Measurements from ENCODE around the gene EPHA5.
A peak's percentile ranks its signal among the peaks of the same experiment; 100 is the strongest.

Gene EPHA5

DNA sequence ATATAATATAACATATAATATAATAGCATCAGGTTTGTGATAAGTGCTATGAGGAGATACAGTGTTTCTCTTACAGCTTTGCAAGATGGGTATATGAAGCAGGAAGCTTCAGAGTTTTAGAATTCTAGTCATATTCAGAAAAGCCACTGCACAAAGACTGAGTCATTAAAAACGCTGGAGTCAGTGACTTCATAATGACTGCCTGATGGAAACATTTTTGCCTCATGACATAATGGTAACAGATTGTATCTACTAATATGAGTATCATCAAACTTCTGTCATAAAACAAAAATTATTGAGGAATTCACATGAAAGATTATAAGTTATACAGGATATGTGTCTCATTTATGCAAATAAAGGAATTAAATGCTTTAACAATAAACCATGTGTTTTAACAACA is 46.8 kb downstream of the EPHA5 start:
- no peak for FAIRE-seq

DNA sequence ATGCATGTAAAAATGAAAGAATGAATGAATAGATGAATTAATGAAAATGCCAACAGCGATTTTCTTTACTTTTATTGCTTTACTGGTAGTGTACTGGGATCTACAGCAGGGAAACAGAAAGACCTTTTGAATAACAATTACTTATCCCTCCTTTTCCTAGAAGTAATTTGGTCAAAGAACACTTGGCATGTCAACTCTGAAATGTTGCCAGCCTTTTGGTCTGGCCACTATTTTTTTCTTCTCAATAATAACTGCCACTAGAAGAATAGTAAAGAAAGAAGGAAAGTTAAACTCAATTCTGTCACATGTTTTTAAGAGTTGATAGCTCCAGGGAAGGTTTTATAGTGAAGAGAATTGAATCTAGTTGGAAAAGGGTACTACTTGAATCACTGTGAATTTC is 52.9 kb downstream of the EPHA5 start:
- FAIRE-seq = no peak

GRCh38 chr4:65604515-65604914 is 65.8 kb downstream of the EPHA5 start:
- FAIRE-seq = no peak

- FAIRE-seq = no peak
Measured at GRCh38 chr4:65600656-65601055, 69.6 kb downstream of the EPHA5 start.

- FAIRE-seq = no peak
Measured at GRCh38 chr4:65599340-65599739, 70.9 kb downstream of the EPHA5 start.

GRCh38 chr4:65597697-65598096 is 72.6 kb downstream of the EPHA5 start:
- FAIRE-seq = no peak

- FAIRE-seq = no peak
Measured at GRCh38 chr4:65592089-65592488, 78.2 kb downstream of the EPHA5 start.

- FAIRE-seq = no peak
Measured at GRCh38 chr4:65589921-65590320, 80.4 kb downstream of the EPHA5 start.

- no peak for FAIRE-seq
Measured at GRCh38 chr4:65589331-65589730, 81.0 kb downstream of the EPHA5 start.

- FAIRE-seq = peak; percentile 78
Measured at GRCh38 chr4:65580551-65580950, 89.7 kb downstream of the EPHA5 start.

GRCh38 chr4:65566473-65566872 is 103.8 kb downstream of the EPHA5 start:
- no peak for FAIRE-seq

- no peak for FAIRE-seq
Measured at GRCh38 chr4:65561164-65561563, 109.1 kb downstream of the EPHA5 start.

DNA sequence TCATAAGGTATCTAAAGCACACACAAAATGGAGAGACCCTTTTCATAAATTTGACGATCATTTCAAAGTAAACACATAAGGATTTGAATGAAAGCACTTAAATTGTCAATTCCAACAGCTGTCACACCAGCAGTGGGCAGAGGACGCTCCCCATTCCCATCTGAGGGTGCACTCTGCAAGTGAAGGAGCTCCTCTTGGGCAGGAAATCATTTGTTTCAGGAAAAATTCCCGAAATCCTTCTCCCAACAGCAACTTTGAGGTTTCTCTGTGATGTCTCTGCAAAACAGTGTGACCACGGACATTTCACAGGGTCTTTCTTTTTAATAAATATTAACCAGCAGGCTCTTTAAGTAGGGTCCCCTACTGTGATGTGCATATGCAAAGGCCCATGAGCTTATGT is 111.0 kb downstream of the EPHA5 start:
- FAIRE-seq = no peak

DNA sequence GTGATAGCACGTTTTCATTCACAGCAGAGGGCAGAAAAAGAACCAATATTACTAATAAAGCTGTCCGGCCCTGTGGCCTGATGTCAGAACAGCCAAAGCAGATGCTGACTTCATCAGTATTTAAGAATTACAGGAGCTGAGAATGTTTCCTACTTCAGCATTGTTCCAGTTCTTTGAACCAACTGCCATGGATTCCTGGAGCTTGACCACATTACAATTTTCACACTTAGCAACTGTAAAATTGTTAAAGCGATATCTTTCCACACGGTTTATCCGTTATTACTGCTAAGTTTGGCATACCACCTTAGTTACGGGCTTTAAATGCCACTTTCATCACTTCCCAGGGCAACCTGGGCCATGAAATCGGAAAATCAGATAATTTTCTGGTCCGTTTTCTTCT is 118.2 kb downstream of the EPHA5 start:
- FAIRE-seq = no peak

- no peak for FAIRE-seq
Measured at GRCh38 chr4:65550500-65550899, 119.8 kb downstream of the EPHA5 start.

DNA sequence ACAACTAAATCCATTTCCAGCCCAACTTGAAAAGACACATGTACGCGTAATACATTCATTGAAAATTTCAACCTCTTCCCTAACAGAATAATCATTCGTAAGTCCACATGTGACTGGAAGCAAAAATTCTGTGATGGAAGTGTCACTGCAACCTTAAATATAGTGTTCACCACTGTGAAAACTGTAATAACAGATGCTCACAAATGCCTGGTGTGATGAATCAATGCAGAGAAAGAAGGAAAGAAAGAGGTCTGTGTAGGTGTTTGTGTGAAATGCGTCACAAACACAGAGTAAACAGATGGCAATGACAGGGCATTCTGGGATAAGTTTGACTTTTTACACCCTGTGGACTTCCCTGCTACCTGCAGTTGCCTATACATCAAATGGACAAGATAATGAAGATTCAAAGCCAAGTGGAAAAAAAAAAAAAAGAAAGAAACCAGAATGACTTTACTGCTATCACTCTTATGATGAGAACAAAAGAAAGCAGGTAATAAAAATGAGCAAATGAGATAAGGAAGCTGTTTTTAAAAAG is 123.3 kb downstream of the EPHA5 start:
- FAIRE-seq = no peak

DNA sequence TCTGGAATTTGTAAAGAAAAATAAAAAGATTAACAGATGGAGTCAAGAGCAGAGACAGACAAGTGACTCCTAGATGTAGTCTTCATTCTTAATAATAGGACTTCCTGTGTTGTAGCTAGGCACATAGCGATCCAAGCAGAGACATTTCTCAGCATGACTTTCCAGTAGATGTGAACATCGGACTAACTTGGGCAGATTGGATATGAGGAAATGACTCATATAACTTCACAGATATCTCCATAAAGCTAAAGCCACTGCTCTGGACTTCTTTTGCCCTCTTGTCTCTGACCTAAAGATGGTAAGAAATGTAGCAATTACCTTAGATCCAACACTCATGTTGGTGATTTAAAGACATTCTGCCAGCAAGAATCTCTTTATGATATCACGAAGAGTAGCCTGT is 131.7 kb downstream of the EPHA5 start:
- FAIRE-seq = no peak

DNA sequence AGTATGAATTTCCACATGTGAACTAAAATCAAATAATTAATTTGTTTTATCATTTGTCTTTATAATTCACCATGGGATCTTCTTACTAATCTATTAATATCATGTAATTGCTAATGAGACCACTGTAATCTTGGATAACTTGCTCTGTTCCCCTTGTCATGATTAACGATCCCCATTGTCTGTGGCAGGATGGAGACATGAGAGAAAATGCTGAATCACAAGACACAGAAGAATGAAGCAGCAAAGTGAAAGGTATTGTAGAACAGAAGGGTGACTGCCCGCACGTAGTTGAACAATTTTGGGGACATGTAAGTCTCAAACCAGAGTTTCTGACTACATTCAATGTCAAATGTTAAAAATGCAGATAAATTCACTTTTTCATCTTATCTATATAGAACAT is 135.2 kb downstream of the EPHA5 start:
- no peak for FAIRE-seq

- FAIRE-seq = no peak
Measured at GRCh38 chr4:65521666-65522065, 148.6 kb downstream of the EPHA5 start.

- FAIRE-seq = no peak
Measured at GRCh38 chr4:65515646-65516045, 154.6 kb downstream of the EPHA5 start.

GRCh38 chr4:65510976-65511375 is 159.3 kb downstream of the EPHA5 start:
- no peak for FAIRE-seq

DNA sequence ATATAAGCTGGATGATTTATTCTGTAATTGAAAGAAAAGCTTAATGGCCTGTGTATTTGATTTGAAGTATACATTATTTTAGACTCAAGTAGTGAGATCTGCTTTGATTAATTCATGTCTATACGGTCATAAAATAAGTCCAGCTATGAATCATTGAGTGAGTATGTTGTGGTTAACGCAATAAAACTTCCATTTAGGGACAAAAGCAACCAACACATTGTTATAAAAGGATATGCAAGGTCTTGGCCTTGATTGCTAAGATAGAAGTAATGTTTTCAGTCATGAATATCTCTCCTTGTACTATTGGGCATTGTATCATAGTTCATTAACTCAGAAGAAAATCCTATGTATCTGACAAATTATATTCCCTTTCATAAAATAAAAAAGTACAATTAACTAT is 162.1 kb downstream of the EPHA5 start:
- FAIRE-seq = no peak

DNA sequence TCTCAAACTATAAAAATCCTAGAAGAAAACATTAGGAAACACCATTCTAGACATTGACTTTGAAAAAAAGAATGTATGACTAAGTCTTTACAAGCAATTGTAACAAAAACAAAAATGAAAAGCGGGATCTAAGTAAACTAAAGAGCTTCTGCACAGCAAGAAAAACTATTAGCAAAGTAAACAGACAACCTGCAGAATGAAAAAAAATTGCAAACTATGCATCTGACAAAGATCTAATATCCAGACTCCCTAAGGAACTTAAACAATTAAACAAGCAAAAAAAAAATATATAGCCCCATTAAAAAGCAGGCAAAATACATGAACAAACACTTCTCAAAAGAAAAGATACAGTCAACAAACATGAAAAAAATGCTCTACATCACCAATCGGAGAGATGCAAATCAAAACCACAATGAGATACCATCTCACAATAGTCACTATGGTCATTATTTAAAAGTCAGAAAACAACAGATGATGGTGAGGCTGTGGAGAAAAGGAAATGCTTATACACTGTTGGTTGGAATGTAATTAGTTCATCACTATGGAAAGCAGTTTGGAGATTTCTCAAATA is 168.1 kb downstream of the EPHA5 start:
- no peak for FAIRE-seq

DNA sequence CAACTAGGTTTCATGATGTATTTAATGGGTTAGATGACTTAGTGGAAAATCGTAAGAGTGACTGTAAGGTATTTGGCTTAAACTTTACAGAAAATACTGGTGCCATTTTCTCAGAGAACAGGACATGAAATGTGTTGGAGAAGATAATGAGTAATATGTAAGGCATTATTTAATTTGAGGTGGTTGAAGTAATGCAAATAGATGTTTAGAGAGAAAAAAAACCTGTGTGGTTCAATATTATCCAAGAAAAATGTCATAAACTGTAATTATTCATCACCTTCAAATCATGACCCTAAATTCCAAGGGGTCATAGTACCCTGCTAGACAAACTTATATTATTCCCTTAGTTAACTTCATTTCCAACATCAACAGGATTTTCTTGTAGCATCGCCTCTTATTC is 171.7 kb downstream of the EPHA5 start:
- no peak for FAIRE-seq

GRCh38 chr4:65495439-65495838 is 174.8 kb downstream of the EPHA5 start:
- no peak for FAIRE-seq

- FAIRE-seq = no peak
Measured at GRCh38 chr4:65482410-65482809, 187.9 kb downstream of the EPHA5 start.
